ENCODE measurements around the gene LACTBL1.

GRCh38 chr1:22959545-22960360 is 12.9 kb downstream of the LACTBL1 start:
- no peak for TF ChIP-seq POLR2AphosphoS5 (IDR thresholded peaks at IDR 0.05; ENCODE audit: low read depth)
- no peak for TF ChIP-seq CTCF (conservative IDR thresholded peaks at IDR 0.05; ENCODE audit: low read depth in 2 of 2)
- TF ChIP-seq EZH2 (IDR thresholded peaks at IDR 0.05; ENCODE audit: low read depth, unreplicated experiment), result no peak
- no peak for TF ChIP-seq EZH2phosphoT487 (IDR thresholded peaks at IDR 0.05; ENCODE audit: unreplicated experiment)
- no peak for TF ChIP-seq JUNB (IDR thresholded peaks at IDR 0.05; ENCODE audit: unreplicated experiment)
